GM13976 (cell line): ENCODE results near the gene HDAC8.
"Not testable (repeated sequence)": the region's sequence is repeated elsewhere in the genome, so short reads cannot be mapped to it uniquely, and the experiment has no call there.

Experiments
- DNase-seq: peaks from one replicate; pipeline ENCODE4 v3.0.0; 2012; ENCODE audit warnings: low spot score
- CTCF ChIP-seq: IDR thresholded peaks from 2 replicates; pipeline ENCODE4 v1.5.1; 2012; ENCODE audit warnings: borderline replicate concordance, mild to moderate bottlenecking; ENCODE audit not compliant: insufficient read depth; ENCODE audit errors: extremely low read depth, missing control alignments, control extremely low read depth
- in situ Hi-C: fragments of 300-500 bp; cut with MboI; formaldehyde crosslinking; loops from one replicate; pipeline ENCODE4 v1.12.0; 2022; ENCODE audit warnings: low sequenced_read_pairs, mixed read lengths, inconsistent platforms; ENCODE audit not compliant: unreplicated experiment

HDAC8 gene

DNA sequence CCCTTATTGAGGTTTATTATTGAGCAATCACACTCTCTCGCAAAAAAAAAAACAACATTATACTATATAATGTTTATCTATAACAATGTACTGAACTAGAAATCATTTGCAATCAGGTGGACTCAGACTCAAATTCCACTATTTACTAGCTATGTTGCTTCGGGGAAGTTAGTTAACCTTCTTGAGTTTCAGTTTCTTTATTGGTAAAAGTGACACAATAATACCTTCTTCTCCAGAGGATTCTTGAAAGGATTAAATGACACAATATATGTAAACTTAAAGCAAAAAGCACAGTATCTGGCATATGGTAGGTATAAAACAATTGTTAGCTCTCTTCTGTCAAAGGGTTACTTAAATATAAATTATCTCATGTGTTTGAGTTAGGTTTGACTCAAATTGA, 31.5 kb upstream of the HDAC8 start:
- no peak for DNase-seq
- in situ Hi-C loops: no loop called here

GRCh38 chrX:72591038-72591437, 18.4 kb upstream of the HDAC8 start:
- in situ Hi-C loops: not testable (repeated sequence)

More for the DNA sequence above, 31.5 kb upstream of the HDAC8 start:
- TF ChIP-seq CTCF: no peak

DNA sequence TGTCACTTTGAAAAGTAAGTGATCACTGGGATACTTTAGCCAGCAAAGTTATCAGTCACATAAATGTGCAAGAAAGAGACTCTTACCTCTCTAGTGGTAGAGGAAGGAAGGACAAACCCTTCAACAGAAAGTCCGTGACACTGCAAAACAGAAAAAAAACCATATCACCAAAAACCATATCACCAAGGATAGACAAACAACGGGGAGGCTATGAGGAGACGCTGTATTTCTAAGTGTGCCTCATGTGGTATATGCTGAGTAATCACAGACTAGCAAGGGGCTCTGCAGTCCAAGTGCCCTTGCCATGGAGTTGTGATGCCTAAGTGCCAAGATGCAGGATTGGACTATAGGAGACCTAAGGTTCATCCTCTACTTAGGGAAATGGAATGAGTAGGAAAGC, 11.5 kb upstream of the HDAC8 start:
- no peak for TF ChIP-seq CTCF
- in situ Hi-C loops: no loop called here
- no peak for DNase-seq

More at GRCh38 chrX:72591038-72591437, 18.4 kb upstream of the HDAC8 start:
- DNase-seq: not testable (repeated sequence)

DNA sequence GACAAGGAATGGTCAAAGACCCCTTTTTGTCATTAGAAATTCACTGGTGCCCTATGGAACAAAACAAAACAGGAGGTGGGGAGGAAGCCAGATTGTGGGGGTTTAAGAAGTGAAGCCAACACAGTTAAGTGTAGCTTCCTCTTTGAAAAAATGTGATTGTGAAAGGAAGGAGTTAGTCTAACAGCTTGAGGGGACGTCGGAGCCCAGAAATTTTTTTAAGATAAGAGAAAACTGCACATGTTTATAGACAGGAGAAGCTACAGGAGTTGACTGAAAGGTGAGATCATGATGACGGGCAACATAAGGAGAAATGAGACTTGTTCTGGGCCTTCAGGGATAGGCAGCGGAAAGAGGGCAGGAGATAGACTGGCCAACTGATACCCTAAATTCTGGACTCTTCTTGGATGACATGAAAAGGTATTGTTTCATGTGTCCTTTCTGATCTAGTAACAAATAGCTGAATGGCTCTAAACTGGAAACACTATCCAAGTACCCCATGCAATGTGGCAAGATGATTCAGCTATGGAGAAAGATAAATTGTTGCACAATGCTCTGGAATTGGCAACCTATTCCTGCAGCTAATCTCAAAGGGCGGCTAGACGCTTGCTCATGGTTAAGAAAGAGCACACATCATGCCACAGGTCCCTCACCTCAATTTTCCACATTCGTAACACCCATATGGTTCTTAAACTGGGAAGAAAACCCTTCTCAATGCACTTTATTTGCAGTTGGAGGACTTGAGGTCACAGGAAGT, 3.7 kb upstream of the HDAC8 start:
- in situ Hi-C loops: no loop called here

GRCh38 chrX:72573158-72573511, 492 bp upstream of the HDAC8 start:
- in situ Hi-C loops: no loop called here
- TF ChIP-seq CTCF: no peak
- DNase-seq: no peak

More for the DNA sequence above, 3.7 kb upstream of the HDAC8 start:
- DNase-seq: no peak
- TF ChIP-seq CTCF: no peak

- in situ Hi-C loops: no loop called here
- DNase-seq: no peak
- no peak for TF ChIP-seq CTCF
These were observed 2.9 kb downstream of the HDAC8 start for GRCh38 chrX:72569786-72570185.

DNA sequence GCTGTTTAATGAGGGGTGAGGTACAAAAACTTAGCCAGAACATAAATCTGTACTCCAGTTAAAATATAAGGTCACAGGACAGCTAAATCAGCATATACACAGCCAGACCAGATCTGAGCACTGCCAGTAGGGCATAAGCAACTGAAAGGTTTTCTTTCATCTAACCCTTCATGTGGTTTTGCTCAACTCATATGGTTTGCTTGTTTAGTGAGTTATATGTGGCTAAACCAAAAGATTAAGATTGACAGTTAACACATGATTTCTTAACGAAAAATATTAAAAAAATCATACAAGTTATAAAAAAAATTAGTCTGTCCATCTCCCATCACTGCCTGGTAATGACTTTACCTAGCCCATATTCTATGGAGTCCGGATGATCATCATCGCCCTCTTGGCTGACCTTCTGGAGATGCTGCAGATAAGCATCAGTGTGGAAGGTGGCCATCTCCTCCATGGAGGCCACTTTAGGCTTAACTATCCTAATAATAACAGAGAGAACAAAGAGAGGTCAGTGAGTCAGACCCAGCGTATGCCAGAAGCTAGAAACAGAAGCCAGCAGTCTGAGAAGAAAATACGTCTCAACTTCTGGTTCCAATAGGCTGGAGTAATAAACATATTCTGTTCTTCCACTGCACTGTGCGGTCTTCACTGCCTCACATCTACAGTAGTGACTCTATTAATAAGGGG, 4.1 kb downstream of the HDAC8 start:
- DNase-seq: no peak
- TF ChIP-seq CTCF: no peak
- in situ Hi-C loops: no loop called here
